Purkinje cell (primary cell): Measurements from ENCODE around the gene IFT80. TPM values are rescaled to one million over a fixed set of nuclear protein-coding genes. Genes with fewer than 3 reads are reported as not detected.

Experiments
- polyA plus RNA-seq: library from polyadenylated mRNA; unstranded; fragments of >200 nt; fragmentation: Nextera tagmentation; gene quantifications from 2 replicates; pipeline ENCODE4 v1.2.1, GENCODE V29; 2014

The IFT80 gene
- 33.6 and 48.5 TPM in 2 replicates for polyA plus RNA-seq

GRCh38 chr3:160399125-160400029, at the start of gene IFT80, which contains the start of gene SMC4:
TSS of gene IFT80 (minus strand) at chr3:160399225. CDS start at chr3:160384600, 14,625 bp downstream.
TSS of gene SMC4 (plus strand) at chr3:160399650. CDS start at chr3:160400827, 1,177 bp downstream.

GRCh38 chr3:160225176-160226025, 173.6 kb downstream of the IFT80 start, which contains the start of gene C3orf80:
TSS of gene C3orf80 (plus strand) at chr3:160225422. CDS start at chr3:160225636, 214 bp downstream.

Other genes with a start within 250 kb of the IFT80 start
- 11.7 and 14.2 TPM in 2 replicates for gene C3orf80, start 173.8 kb downstream of the IFT80 start, polyA plus RNA-seq
- gene SMC4, start 425 bp upstream of the IFT80 start, polyA plus RNA-seq: 32.9 and 50.9 TPM in 2 replicates
- gene TRIM59, start 50.6 kb upstream of the IFT80 start, polyA plus RNA-seq: 0.54 and 1.1 TPM in 2 replicates
- 35.0 and 36.1 TPM in 2 replicates for gene KPNA4, start 166.3 kb upstream of the IFT80 start, polyA plus RNA-seq